HEK293T (cell line): Measurements from ENCODE around the gene CDK5RAP2.

ENCODE experiments used
- BHLHE40 ChIP-seq: fragments of 450-650 bp; IDR thresholded peaks from 2 replicates; pipeline ENCODE4 v1.6.1; 2016; ENCODE audit warnings: mild to moderate bottlenecking, moderate library complexity, borderline replicate concordance
- FOXA1 ChIP-seq: fragments of 450-650 bp; IDR thresholded peaks from 2 replicates; pipeline ENCODE4 v1.6.1; 2016; ENCODE audit warnings: mild to moderate bottlenecking
- PKNOX1 ChIP-seq: fragments of 450-650 bp; IDR thresholded peaks from 2 replicates; pipeline ENCODE4 v1.6.1; 2016
- SP1 ChIP-seq: fragments of 450-650 bp; IDR thresholded peaks from 2 replicates; pipeline ENCODE4 v1.6.1; 2017
- SUZ12 ChIP-seq: fragments of 450-650 bp; IDR thresholded peaks from 2 replicates; pipeline ENCODE4 v1.6.1; 2016; ENCODE audit warnings: mild to moderate bottlenecking
- ZNF384 ChIP-seq: fragments of 450-650 bp; IDR thresholded peaks from 2 replicates; pipeline ENCODE4 v1.6.1; 2016

GRCh38 chr9:120434532-120434931 is 145.4 kb downstream of the CDK5RAP2 start:
- no peak for TF ChIP-seq FOXA1
- no peak for TF ChIP-seq PKNOX1
- no peak for TF ChIP-seq SP1
- TF ChIP-seq BHLHE40: no peak
- no peak for TF ChIP-seq SUZ12
- TF ChIP-seq ZNF384: no peak
